Right lobe of liver (tissue), 4 donors: ENCODE measurements around the gene GLT8D2.

Source experiments
- CTCF ChIP-seq, 4 donors: fragments of 200-600 bp in 3 of 4; fragments of 450-650 bp in 1 of 4; IDR thresholded peaks; one replicate each; pipeline versions ENCODE4 v1.5.1 to v1.8.0; 2016 to 2022; ENCODE audit warnings: antibody characterized with exemption in 4 of 4, mild to moderate bottlenecking in 2 of 4
- POLR2A ChIP-seq: fragments of 450-650 bp; IDR thresholded peaks from one replicate; pipeline ENCODE4 v1.6.1; 2017; ENCODE audit warnings: antibody characterized with exemption, mild to moderate bottlenecking
- donor health status: DM: no; HTN: no; CAD: no.
- donor health status: DM: no; HTN: no; CAD: no.
- donor health status: DM: no; HTN: yes; CAD: no.

DNA sequence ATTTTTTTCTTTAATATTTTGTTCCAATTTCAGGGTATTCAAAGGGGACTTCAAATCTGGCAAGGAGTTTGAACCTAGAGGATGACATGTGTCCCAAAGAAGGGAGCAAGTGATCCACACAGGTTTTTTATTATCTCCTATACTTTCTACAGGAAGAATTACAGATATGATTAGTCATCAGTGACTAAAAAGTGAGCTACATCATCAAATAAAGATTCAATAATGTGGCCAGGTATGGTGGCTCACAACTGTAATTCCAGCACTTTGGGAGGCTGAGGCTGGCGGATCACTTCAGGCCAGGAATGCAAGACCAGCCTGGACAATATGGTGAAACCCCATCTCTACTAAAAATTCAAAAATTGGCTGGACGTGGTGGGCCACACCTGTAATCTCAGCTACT lies 24.2 kb downstream of the GLT8D2 start:
- no peak for TF ChIP-seq POLR2A
- TF ChIP-seq CTCF (IDR thresholded peaks at IDR 0.05): no peak
